ENCODE results near the gene FRY. TPM values are rescaled to one million over a fixed set of nuclear protein-coding genes. Genes with fewer than 3 reads are reported as not detected.

Gene FRY
- total and polyA plus RNA-seq, 10 of the 15 experiments (the other 5 are each of a cell fraction or from before 2014, with no cell fraction given): 0.18 to 1.4 (median 0.30) TPM

DNA sequence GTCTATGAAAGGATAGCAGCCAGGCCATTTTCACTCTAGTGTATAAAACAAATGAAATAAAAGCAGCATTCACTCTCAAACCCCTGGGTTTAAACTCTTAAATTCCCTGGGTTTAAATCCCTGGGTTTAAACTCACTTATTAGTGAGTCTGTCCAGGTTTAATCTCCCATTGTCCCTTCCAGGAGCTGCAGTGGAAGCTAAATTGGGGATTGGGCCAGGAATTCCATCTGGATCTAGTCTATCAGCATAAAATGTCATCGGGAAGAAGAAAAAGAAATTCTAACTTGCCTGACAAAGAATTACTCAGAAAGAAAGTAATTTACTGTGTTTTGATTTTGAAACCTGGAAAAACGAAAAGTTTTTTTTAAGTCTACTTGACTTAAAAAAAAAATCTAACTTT, 54.8 kb downstream of the FRY start:
- H3K27me3 ChIP-seq (replicated peaks in 1 of 2; ENCODE audit: control insufficient read depth in 2 of 2, insufficient read depth in 2 of 2, low read length in 1 of 2): no peaks in the 10 kb centered on the region; a peak in 1 of 4 replicates
- H3K27ac ChIP-seq (ENCODE audit: control insufficient read depth, insufficient read depth): no peak overlapping the region
- H3K4me2 ChIP-seq (ENCODE audit: control insufficient read depth, insufficient read depth): no peak overlapping the region
- SMC1A ChIA-PET (ENCODE audit: uncharacterized antibody, unreplicated experiment): interaction anchor here (0.8 kb wide), 1 partner anchor 177 kb away, joined by 4 read pairs; no protein-coding TSS in a partner anchor
- POLR2A ChIA-PET: no interaction called here
- no peak overlapping the region for H3K9ac ChIP-seq (ENCODE audit: control insufficient read depth, insufficient read depth, low read length)
- ATAC-seq: no peak
- CTCF ChIA-PET: no interaction called here
- H4K20me1 ChIP-seq (ENCODE audit: control insufficient read depth, insufficient read depth): no peaks in the 10 kb centered on the region
- no peak overlapping the region for H2AFZ ChIP-seq (ENCODE audit: control insufficient read depth, low read depth, low read length)
- TF ChIP-seq TCF12 (IDR thresholded peaks at IDR 0.05; ENCODE audit: low read depth, low read length): no peak
- no peak for TF ChIP-seq NRF1 (conservative IDR thresholded peaks at IDR 0.05; ENCODE audit: low read depth, low read length)
- TF ChIP-seq TARDBP (IDR thresholded peaks at IDR 0.05; ENCODE audit: borderline replicate concordance): no peak
- no peak for TF ChIP-seq RUNX3 (IDR thresholded peaks at IDR 0.05; ENCODE audit: low read length)
- no peak for TF ChIP-seq ZBED1 (IDR thresholded peaks at IDR 0.05; ENCODE audit: borderline replicate concordance)
- TF ChIP-seq, protein P1, sequence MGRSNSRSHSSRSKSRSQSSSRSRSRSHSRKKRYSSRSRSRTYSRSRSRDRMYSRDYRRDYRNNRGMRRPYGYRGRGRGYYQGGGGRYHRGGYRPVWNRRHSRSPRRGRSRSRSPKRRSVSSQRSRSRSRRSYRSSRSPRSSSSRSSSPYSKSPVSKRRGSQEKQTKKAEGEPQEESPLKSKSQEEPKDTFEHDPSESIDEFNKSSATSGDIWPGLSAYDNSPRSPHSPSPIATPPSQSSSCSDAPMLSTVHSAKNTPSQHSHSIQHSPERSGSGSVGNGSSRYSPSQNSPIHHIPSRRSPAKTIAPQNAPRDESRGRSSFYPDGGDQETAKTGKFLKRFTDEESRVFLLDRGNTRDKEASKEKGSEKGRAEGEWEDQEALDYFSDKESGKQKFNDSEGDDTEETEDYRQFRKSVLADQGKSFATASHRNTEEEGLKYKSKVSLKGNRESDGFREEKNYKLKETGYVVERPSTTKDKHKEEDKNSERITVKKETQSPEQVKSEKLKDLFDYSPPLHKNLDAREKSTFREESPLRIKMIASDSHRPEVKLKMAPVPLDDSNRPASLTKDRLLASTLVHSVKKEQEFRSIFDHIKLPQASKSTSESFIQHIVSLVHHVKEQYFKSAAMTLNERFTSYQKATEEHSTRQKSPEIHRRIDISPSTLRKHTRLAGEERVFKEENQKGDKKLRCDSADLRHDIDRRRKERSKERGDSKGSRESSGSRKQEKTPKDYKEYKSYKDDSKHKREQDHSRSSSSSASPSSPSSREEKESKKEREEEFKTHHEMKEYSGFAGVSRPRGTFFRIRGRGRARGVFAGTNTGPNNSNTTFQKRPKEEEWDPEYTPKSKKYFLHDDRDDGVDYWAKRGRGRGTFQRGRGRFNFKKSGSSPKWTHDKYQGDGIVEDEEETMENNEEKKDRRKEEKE (IDR thresholded peaks at IDR 0.05): no peak
- TF ChIP-seq IRF4 (IDR thresholded peaks at IDR 0.05; ENCODE audit: low read depth, low read length): no peak
- no peak for TF ChIP-seq ESRRA (IDR thresholded peaks at IDR 0.05; ENCODE audit: low read length)
- no peaks in the 10 kb centered on the region for H3K4me1 ChIP-seq (ENCODE audit: control insufficient read depth, insufficient read depth, low read length)
- no peaks in the 10 kb centered on the region for H3K79me2 ChIP-seq (ENCODE audit: control insufficient read depth, insufficient read depth, low read length)
- no TSS peak for BruUV-seq (replicated peaks)
- H3K4me3 ChIP-seq: no peak overlapping the region
- no peak for DNase-seq (ENCODE audit: low read depth, low spot score)
- RAD21 ChIA-PET (ENCODE audit: unreplicated experiment): no interaction called here
- H3K9me3 ChIP-seq (replicated peaks; ENCODE audit: control insufficient read depth, insufficient read depth, low read length): no peaks in the 10 kb centered on the region
- in situ Hi-C loops (cut with MboI) (no loop called here), intact Hi-C loops (cut with micrococcal nuclease; ENCODE audit: unreplicated experiment) (no loop called here)
- no peaks in the 10 kb centered on the region for H3K36me3 ChIP-seq (ENCODE audit: control insufficient read depth in 2 of 2, insufficient read depth in 2 of 2, low read length in 1 of 2)
- FAIRE-seq: no peak
- WGBS (ENCODE audit: insufficient coverage, insufficient replicate concordance, low lambda C conversion rate, missing lambda C conversion rate): 33% methylated on average over 2 of the region's 2 CpGs
